DMS153 (cell line): ENCODE results near the gene CA5A.
"Not testable (repeated sequence)": the region's sequence is repeated elsewhere in the genome, so short reads cannot be mapped to it uniquely, and the experiment has no call there.

Experiments
- DNase-seq: peaks from one replicate; lab custom pipeline; 2025; lab: John Stamatoyannopoulos, UW

Gene CA5A

DNA sequence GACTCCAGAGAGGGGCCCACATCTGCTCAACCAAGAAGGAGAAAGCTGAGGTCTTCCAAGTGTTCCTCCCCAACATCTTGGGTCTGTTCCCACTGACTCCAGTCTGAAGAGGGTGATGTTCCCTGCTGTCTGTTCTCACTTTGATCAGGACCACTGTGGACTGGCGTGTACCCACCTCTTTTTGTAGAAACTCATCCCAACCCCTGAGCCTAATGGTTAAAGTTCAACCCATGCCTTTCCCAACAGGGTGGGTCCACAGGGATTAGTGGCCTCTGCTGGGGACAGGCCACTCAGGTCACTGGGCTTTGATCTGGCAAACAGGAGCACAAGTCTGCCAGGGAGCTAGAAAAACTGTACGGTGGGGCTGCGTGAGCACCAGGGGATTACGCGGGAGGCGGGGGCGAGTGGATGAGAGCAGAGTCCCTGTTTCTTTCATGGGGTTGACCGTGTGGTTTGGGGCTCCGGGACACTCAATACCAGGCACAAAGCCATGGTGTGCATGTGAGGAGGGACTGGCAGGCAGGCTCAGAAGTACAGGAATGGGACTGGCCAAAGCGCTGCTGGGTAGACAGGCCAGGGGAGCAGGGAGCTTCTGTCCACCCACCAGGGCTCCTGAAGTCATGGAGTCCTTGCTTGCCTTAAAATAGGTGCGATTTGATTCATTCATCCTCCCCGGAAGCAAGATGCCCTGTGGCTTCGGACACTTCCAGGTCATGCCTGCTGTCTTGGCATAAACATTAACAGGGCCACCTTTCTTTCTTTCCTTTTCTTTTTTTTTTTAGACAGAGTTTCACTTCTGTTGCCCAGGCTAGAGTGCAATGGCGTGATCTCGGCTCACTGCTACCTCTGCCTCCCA lies at the start of gene CA5A:
Gene CA5A, minus strand, starts transcription at position 155 of the 856 bp plus-strand sequence. Its CDS starts 79 bp downstream, at position 76.
- DNase-seq, result no peak

- DNase-seq, result not testable (repeated sequence)
Measured at GRCh38 chr16:87985493-87985892, 49.2 kb upstream of the CA5A start.

DNA sequence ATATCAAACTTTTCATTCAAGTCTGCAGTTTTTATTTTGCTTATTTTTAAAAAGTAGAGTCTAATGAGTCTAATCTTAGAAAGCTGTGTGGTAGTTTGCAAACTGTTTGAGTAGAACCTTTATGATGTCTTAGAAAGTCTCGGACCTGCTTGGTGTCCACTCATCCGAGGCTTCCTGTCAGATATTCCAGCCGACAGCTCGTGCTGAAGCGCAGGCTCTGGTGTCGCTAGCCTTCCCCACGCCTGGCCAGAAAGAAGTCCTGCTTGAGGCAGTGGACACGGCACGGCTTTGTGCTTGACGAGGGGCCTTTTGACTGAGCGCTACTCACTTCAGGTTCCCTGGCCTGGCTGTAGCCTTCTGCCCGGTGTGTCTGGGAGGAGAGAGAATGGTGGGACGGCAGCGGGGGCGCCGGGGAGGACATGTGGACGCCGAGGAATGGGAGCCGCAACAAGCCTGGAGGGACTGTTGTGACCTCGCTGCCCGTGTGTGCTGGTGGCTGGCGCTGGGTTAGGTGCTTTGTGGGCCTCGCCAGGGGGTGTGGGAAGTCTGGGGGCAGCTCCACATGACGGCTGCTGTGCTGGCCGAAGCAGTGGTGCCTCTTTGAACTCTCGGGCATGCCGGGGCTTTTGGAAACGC lies 48.4 kb upstream of the CA5A start:
- no peak for DNase-seq

GRCh38 chr16:87984180-87984579 lies 47.9 kb upstream of the CA5A start:
- DNase-seq, result not testable (repeated sequence)

DNA sequence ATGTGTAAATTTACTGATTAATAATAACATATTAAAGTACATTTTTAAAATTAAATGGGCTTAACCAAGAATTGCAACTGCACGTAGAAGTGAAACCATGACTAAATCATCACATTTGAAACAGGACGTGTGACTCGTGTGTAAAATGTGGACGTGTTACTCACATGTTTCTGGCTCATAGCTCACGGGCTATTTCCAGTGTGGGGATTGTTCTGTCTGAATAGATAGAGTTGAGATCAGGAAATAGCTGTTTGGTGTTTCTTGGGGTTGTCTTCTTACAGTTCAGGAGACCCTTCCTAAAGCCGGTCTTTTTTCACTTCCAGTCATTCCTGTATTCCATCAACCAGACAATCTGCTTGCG lies 47.4 kb upstream of the CA5A start:
- not testable (repeated sequence) for DNase-seq

- DNase-seq, result not testable (repeated sequence)
Measured at GRCh38 chr16:87983072-87983736, 46.9 kb upstream of the CA5A start.

- DNase-seq, result no peak
Measured at GRCh38 chr16:87982581-87983041, 46.3 kb upstream of the CA5A start.

GRCh38 chr16:87981376-87981775 lies 45.0 kb upstream of the CA5A start:
- DNase-seq, result not testable (repeated sequence)

DNA sequence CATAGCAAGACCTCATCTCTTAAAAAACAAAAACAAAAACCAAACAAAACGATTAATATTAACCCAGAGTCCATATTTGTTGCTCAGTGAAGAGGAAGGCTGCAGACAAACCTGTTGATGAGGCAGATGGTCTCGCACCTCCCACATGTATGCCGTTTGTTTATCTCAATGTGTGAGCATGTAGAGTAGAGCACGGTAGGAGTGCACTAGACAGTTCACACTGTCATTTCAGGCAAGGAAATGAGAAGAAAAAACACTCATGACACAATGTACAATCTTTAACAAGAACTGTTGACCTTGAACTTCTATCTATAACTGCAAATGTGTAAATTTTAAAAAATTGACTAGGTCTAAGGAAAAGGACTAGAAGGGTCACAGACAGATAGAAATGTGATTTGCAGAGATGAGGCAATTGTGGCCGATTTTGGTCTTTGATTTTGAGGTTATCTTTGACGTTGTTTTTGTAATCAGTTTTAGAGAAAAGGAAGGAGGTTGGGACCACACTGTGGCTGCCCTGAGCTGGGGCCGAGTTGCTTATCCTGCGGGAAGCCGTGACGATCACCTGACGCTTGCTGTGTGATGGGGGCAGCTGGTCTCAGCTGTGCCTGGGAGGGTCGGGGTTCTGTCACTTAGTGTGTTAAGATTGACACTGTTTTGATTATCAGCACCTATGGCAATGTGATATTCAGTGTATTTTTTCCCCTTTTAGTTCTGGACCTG lies 43.7 kb upstream of the CA5A start:
- DNase-seq, result not testable (repeated sequence)

DNA sequence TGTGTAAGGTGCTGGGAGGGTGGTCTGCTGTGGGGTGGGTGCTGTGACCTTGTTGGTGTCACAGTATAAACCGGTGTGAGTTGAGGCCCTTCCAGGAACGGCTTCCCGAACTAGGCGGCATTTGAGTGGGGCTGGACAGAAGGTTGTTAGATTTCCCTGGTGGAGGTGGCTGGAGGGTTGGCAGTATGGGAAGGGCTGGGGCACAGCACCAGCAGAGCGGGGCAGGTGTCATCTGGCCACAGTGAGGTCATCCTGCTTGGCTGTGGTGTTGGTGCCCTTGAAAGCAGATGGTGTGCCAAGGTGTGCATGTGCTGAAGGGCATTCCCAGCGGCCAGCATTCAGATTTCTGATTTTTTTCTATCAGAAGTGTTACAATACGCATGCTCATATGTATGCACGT lies 43.0 kb upstream of the CA5A start:
- DNase-seq, result no peak

DNA sequence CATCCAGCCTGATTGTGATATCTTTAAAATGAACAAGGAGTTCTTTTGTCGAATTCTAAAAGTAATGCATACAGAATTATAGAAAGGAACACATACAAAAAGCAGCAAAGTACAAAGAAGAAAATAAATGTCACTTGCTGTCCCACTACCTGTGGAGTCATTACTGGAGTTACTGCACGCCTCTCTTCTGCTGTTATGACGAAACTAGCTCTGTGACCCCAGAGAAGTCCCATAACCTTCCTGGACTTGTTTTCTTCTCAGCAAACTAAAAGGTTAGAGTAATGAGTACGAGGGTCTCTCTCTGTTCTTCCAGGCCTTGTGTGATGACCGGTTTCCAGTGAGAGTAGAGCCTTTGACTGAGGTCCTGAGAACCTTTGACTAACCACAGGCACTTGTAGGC lies 41.8 kb upstream of the CA5A start:
- DNase-seq, result no peak

DNA sequence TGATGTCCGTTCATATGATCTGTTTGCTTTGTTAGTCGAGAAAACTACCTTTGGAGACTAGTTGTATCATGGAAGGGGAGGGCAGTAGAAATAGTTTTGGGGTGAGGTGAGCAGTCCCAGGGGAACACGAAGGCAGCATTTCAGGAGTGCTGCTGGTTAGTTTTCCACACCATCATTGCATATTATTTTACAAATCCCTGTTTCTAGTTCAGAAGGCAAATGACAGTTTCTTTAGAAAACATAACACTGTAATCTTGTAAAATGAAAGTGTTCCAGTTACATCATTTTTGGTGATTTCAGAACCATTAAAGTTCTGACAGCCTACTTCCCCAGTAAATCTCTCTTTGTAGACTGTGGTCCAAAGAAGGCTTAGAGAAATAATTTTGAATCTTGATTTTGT lies 40.3 kb upstream of the CA5A start:
- no peak for DNase-seq

DNA sequence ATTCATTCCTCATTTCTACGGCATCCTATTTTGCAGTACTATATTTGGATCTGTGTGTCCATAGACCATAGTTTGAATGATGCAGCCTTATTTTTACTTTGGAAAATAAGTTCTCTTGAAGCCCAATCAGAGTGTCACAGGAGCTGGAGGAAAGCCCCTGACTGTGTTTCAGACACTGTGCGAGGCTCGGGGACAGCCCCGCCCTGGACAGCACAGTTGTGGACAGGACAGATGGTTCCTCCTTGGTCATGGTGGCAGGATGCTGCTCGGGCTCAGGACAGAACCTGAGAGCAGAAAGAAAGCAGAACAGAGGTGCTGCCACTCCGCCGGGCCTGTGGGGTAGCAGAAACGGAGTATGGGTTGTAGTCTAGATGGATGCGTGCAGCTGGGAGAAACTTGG lies 37.8 kb upstream of the CA5A start:
- no peak for DNase-seq

- DNase-seq, result no peak
Measured at GRCh38 chr16:87973717-87974116, 37.4 kb upstream of the CA5A start.

DNA sequence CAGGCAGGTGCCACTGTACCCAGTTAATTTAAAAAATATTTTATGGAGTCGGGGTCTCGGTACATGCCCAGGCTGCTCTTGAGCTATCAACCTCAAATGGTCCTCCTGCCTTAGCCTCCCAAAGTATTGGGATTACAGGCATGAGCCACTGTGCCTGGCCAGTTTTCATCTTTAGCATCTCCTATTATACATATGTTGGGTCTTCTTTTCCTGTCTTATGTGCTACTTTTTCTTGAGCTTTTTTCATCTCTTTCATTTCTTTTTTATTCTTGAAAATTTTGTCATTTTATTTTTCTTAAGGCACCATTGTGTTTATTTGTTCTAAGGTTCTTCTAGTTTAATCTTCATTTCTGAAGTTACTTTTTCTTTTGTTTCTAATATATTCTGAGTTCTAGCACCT lies 35.6 kb upstream of the CA5A start:
- DNase-seq, result no peak

DNA sequence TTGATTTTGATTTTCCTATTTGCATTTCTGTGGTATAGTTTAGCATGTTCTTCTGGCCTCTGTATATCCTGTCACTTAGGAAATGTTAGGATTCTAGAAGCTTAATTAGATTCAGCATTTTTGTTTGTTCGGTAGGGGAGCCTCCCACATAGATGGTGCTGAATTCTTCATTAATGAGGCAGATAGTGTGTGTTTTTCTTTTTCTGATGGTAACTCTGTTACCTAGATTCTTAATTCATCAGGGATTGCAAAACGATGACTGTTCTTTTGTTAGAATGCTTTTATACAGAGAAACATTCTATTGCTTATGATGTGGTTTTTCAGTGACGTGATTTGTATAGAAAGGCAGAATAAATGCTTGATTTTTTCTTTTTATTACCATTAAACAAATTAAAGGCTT lies 33.9 kb upstream of the CA5A start:
- DNase-seq, result no peak

- DNase-seq, result no peak
Measured at GRCh38 chr16:87968541-87968940, 32.2 kb upstream of the CA5A start.

DNA sequence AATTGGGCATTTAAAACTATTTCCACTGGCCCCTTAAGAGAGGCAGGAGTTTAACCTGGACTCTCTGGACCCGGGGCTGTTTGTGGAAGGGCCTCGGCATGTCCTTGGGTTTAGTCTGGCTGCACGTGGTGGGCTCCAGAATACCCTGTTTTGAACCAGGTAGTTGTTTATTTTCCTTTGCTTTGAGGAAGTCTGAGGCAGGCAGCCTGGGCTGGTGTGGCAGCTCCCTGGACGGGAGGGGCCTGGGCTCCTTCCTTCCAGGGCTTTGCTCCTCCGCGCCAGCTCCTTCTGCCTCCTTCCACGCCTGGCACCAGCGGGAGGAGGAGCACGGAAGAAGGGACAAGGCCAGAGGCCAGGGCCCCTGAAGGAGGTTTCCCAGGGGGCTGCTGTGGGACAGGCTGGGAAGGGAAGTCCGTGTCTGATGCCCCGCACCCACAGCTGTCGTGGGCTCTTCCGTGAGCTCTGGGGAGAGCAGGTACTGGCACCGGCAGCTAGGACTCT lies 30.4 kb upstream of the CA5A start:
- no peak for DNase-seq

- DNase-seq, result no peak
Measured at GRCh38 chr16:87966064-87966645, 29.8 kb upstream of the CA5A start.

DNA sequence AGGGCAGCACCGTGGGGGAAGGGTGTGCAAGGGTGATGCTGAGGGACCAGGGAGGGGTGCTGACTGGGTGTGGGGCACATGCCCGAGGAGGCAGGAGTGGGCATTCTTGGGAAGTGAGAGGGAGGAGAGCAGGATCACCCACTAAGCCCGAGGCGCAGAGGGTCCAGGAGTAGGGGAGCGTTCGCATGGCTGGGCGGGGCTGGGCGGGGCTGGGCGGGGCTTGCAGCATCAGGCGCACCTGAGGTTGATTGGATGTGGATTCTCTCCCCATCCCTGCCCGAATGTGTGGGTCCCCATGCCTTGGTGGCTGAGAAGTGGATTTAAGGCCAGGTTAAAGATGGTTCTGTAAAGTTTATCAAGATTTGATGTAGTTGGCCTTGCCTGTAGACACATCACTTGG lies 29.1 kb upstream of the CA5A start:
- DNase-seq, result no peak

- DNase-seq, result no peak
Measured at GRCh38 chr16:87964049-87964659, 27.8 kb upstream of the CA5A start.
